Fibroblast of gingiva (primary cell): ENCODE measurements around the gene ZFYVE27.

Experiments
- DNase-seq: peaks from one replicate; pipeline ENCODE4 v3.0.0-alpha.2; 2011; ENCODE audit warnings: low read depth

The ZFYVE27 gene

DNA sequence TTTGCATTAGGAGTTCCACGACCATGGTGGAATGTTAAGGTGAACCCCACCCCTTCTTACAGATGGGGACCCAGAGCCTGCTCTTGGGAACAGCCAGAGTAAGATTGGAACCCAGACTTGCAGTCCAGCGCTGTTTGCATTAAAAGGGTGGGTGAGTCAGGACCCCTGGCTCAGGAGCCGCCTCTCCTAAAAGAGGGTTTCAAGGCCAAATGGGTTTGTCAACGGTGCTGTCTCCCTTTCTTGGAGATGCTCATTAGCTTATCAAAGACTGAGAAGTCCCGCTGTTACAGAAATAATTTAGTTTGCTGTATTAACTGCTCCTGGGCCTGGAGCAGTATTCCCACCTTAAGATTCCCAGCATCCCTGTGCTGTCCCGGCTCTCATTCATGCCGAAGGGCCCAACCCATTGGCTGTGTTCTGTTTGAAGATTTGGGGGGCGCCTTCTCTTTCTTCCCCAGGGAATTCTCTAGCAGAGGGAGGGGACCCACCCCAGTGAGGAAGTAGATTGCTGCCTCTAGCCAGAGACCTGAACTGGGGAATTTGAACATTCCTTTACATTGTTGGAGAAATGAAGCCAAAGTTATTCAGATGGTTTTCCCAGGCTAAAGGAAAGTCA, 21.6 kb upstream of the ZFYVE27 start:
- no peak for DNase-seq

DNA sequence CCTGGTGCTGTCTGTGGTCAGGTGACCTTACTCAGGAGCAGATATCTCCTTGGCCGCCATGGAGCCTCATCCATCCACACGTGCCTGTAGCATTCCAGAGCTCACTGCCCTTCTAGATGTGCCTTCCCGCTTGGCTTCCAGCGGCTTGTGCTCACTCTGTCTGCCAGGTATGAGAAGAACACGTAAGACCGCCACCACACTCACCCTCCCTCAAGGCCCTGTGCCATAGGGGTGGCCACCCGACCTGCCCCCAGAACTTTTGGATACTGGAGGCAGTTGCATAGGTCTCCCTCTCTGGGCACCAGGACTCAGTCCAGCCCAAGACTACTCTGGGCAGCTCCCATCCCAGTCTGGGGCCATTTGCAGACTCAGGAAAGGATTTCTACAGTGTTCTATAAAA, 19.3 kb upstream of the ZFYVE27 start:
- no peak for DNase-seq

DNA sequence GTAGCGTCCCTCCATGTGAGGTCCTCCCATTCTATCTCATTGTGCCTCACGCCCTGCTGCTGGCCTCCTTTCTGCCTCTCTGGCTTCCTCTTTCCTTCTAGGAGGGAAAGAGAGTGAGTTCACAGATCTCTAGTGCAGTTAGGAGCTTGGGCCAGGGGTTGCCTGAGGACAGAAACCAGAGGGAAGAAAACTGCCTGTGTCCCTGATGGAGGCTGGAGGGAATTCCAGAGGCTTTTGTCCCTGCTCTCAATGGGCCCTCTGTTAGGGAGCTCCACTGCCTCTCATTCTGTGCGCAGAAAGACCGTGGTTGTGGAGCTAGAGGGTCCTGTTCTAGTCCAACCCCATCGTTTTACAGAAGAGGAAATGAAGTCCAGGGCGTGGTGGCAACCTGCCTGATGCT, 18.8 kb upstream of the ZFYVE27 start:
- DNase-seq: no peak

DNA sequence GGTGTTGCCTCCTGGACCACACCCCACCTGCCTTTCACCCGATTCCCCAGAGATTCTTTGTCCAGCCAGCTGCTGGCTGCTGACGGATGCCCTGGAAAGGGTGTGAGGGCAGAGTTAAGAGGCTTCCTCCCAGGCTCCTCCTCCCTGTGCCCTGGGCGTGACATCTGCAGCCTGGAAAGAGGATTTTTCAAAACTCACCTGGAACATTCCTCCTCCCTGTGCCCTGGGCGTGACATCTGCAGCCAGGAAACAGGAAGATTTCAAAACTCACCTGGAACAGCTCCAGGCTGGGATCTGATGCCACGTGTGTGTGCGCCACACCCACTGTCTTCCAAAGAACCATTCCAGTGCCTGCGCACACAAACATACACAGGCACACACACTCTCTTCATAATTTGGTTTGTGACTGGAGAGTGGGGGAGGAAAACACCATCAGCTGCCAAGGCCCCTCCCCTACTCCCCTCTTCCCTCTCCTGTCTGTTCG, 18.2 kb upstream of the ZFYVE27 start:
- peak; percentile 45 for DNase-seq

DNA sequence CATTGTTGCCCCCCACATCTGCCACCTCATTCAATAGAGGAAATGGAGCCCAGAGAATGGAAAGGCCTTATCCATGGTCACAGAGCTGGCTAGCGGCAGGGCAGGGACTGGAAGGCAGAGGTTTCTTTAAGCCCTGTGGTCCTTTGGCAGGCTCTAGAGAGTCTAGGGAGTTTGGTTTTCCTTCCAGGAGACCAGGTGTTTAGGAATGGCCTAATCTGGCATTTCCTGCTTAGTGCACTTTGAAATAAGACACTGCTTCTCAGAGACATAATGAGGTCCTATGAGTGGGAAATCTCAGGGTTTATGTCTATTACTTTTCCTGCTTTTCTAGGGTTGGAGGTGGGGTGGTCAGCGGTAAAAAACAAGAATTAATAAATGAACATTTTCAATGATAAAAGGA, 17.3 kb upstream of the ZFYVE27 start:
- DNase-seq: no peak

DNA sequence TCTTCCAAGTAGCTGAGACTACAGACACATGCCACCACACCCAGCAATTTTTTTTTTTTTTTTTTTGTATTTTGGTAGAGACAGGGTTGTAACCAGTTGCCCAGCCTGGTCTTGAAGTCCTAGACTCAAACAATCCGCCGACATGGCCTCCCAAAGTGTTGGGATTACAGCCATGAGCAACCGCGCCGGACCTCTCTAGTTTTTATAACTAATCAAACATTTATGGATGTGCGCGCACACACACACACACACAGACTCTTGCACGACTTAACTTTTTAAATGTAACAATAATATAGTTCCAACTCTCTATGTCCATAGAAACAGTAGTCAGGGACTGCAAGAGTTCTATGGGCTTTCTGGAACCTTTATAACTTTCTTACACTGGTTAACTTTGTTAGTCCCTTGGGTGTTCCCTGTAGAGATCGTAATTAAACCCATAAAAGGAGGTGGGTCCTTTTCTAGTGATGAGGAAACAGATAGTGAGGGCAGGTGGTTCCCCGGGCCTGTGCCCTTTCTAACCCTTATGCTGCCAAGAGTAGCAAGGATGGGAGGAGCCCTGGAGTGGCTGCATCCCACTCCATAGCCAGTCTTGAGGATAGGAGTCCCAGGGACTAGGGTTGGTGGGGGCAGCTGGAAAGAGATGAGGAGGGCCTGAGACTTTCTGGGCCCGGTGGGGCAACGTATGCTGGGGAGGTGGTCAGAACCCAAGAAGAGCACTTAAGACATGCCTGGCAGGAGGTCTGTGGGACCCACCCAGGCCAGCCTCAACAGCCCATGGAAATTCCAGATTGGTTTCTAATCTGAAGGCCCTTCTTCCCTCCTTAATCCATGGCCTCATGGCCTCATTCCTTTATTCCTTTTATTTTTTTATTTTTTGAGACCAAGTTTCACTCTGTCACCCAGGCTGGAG, 14.8 kb upstream of the ZFYVE27 start:
- DNase-seq: no peak

DNA sequence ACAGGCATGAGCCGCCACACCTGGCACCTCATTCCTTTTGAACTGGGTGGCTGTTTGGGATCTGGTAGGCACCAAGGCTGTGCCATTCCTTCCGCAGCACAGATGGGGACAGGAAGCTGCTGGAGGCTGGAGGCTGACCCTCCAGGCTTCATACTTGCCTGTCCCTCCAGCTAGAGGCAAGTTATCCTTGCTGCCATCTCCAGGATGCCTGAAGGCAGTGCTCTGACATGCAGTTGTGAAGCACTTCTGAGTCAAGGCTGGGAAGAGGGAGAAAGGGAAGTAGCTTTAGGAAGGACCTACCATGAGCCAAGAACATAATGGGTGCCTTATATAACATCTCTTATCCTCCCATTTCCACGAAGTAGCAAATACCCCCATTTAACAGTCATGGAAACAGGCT, 13.9 kb upstream of the ZFYVE27 start:
- no peak for DNase-seq

DNA sequence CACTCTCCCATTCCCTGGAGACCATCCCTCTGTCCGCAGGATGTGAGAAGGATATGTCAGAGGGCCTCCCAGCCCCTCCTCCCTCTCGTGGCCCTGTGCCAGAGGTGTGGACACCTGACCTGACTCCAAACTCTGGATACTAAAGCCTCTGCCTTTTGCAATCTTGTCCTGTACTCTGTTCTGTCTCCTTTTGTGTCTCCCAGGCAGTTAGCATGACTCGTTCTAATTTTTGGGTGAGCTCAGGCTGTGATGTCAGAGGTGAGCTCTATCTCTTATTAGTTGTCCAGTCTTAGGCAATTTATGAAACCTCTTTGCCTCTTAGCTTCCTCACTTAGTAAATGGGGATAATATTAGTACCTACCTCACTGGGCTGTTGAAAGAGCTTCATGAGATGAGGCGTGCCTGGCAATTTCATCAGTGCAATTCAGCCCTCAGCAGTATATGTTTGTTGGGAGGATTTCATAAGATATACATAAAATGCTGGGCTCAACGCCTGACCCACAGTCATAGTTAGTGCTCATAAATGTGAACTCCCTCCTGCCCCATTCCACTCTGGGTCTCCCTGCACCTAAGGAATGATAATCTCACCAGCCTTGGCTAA, 12.5 kb upstream of the ZFYVE27 start:
- peak; percentile 53 for DNase-seq

DNA sequence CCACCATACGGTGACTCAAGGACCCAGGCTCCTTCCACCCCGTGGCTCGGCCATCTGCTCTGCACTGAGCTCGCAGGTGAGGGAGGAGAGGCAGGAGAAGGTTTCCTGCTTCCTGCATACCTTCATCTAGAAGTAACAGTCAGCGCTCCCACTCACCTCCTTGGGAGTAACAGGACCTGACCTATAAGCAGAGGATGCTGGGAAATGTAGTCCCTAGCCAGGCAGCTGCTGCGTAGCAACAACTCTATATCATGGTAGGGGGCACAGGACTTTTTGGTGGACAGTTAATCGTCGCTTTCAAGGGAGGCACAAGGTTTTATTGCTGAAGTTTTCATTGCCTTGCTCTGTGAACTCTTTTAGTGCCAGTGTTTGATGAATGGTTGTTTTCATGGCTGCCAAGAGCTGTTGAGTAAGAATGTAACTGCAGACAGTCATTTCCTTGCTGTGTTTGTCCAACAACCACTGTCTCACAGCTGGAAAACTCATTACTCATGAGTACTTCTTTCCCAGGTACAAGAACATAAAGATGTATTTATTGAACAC, 10.2 kb upstream of the ZFYVE27 start:
- peak; percentile 54 for DNase-seq

DNA sequence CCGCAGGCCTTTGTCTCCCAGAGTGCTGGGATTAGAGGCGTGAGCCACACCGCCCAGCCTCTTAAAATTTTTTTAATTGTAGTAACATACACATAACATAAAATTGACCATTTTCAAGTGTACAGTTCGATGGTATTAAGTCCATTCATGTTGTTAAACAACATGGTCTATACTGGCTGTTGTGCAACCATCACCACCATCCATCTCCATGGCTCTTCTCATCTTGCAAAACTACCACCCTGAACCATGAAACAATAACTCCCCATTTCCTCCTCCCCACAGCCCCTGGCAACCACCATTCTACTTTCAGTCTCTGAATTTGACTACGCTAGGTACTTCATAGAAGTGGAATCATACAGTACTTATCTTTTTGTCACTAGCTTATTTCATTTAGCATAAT, 7.9 kb upstream of the ZFYVE27 start:
- DNase-seq: no peak

DNA sequence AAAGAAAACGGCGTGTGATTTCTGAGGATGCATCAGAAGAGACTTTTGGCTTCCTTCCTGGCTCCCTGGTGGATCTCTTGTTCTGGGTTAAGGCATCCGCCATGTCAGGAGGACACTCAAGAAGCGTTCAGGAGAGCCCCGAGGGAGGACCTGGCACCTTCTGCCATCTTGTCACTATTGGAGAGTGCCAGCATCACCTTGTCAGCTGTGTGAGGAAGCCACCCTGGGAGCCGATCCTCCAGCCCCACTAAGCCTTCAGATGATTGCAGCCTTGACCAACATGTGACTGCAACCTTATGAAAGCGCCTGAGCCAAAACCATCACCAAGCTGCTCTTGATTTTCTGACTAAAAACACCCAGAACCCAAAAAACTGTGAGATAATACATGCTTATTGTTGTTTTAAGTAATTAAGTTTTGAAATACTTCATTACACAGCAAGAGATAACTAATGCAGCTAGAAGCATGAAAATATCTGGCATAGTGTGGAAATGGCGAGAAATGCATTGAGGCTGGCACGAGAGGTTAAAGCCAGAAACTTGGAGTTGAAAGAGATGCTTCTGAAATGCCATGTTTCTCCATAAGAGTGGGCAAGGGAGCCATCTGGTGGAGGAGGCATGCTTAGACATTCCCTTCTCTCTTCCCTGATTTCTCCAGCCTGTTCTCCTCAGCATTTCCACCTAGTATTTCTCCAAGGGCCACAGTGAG, 5.4 kb upstream of the ZFYVE27 start:
- peak; percentile 67 for DNase-seq

DNA sequence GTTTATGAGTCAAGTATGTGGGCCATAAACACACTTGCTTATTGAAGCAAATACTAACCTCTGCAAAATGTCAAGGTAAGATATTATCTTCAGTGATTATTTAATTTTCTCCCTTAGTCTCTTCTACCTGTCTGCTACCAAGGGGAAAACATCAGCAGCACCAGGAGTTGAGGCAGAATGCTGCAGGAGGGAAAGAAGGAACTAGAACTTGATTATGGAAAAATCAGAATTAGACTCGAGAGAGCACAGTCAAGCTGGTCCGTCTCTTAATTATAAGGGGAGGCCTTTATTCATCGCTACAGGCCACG, 4.9 kb upstream of the ZFYVE27 start:
- no peak for DNase-seq

DNA sequence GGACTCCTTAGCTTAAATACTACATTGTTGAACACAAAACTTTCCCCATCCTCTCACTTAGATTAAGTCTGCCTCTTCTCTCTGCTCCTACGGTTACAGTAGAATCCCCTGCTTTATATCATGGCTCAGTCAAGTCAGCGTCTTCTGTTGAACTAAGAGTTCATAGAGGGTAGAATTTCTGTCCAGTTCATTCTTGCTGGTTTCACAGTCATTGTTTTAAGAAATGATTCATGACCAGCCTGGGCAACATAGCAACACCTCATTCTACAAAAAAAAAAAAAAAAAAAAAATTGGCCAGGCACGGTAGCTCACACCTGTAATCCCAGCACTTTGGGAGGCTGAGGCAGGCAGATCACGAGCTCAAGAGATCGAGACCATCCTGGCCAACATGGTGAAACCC, 3.7 kb upstream of the ZFYVE27 start:
- DNase-seq: no peak

DNA sequence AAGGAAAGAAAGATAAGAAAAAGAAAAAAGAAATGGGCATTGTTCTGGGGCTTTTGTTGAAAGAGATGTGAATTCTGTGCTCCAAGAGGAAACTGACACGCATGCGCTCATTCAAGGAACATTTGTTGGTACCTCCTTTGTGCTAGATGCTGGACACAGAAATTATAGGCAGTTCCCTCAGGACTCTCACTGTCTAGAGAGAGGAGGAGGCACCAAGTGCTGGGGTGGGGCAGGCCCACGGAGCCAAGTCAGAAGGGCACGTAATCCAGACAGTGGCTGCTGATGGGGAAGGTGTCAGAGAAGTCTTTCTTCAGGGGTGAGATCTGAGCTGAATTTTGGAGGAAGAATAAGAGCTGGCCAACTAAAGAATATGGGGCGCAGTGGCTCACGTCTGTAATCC, 2.9 kb upstream of the ZFYVE27 start:
- no peak for DNase-seq

DNA sequence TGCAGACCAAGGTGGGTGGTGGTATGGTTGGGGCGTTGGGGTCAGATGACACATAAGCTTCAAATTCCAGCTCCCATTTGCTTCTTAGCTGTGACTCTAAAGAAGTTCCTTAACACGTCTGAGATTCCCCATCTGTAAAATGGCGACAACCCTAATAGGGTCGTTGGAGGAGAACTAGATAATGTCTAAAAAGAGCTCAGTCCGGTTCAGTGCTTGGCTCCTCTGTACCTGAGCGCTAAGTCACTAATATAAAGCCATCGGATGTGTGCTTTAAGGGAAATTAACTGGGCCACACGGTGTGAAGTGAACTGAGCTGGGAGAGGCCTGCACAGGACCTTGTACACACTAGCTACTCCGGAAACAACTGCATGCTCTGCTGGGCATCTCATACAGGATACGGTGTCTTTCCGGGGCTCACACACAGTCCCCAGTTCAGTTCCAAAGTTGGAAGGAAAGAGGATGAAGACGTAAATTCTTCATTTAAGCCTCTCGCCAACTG, 476 bp upstream of the ZFYVE27 start:
- no peak for DNase-seq

DNA sequence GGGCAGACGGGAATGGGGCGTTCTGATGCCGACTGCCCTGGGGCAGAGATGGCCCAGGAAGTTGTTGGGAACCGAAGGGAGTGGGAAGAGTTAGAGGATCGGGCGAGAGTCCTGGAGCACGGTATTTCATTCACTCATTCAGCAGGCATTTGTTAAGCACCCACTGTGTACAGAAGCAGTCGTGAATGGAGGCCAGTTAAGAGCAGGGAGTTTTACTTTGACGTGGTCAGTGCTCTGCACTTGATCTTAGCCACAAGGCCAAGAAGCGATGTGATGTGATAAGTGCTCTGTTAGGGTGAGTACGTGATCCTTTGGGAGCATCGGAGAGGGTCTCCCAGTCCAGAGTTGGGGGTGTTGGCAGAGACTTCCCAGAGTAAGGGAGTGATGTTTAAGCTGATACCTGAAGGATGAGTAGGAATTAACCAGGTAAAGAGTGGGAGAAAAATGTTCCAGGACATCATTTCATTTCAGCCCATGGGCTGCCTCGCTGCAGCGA, 890 bp downstream of the ZFYVE27 start:
- DNase-seq: no peak

DNA sequence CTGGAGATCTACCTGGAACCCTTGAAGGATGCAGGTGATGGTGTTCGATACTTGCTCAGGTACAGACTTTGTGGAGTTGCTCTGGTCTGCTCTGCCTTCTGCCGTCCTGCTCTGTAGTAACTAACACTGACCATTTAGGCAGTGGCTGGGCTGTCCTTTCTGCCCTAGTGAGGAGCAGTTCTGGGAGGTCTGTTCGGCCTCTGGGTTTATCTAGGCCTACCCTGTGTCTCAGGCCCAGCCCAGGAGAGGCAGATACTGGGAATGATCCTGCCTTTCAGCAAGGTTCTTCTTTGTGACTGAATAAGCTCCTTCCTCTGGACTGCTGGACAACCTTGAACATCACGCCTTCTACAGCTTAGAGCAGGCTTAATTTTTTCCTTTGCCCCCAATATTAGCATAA, 1.7 kb downstream of the ZFYVE27 start:
- no peak for DNase-seq

DNA sequence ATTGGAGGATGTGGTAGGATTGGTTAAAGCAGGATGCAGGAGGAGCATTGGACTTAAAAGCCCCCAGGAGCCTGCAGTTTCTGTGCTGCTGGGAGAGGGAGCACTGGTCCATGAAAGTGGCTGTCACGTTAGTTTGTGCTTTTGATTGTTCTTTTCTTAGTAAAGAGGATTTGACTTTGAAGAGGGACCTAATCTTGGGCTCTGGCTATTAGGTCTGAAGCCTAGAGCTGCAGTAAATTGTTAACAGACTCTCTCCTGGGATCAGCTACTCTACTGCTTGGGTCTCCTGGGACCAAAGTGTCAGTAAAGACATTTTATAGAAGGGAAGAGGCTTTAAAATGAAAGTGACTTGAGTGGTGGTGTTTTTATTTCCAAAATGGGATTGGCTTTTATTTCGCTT, 3.7 kb downstream of the ZFYVE27 start:
- no peak for DNase-seq

DNA sequence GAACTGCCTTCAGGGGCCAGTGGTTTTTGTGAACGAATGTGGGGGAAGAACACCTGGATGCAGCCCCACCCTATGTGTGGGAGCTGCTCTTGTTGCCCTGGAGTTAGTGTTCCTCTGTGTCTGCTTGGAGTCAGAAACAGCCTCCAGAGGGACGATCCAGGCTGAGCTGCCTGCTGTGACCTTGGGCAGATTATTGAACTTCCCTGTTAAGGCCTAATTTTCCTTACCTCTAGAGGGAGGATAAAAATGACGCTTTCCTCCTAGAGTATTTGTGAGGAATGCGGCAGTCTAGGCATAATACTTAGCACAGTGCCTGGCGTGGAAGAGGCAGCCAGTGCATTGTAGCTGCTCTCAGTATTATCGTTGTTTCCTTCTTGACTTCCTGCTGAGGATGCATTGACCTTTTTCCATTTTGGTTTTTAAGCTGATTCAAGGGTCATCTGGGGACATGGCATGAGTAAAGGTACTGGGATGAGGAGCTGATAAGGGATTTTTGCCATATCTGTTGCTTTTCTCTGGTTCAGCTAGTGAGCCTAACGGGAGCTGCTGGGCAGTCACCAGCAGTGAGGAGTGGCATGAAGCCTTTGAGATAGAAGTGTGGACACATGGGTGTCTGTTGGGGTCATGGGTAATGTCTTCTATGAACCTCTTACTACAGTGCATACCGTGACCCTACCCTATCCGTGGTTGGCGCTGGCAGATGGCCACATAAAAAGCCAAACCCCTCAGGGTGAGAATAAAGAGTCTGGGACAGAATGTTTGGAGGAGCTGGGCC, 6.4 kb downstream of the ZFYVE27 start:
- no peak for DNase-seq

DNA sequence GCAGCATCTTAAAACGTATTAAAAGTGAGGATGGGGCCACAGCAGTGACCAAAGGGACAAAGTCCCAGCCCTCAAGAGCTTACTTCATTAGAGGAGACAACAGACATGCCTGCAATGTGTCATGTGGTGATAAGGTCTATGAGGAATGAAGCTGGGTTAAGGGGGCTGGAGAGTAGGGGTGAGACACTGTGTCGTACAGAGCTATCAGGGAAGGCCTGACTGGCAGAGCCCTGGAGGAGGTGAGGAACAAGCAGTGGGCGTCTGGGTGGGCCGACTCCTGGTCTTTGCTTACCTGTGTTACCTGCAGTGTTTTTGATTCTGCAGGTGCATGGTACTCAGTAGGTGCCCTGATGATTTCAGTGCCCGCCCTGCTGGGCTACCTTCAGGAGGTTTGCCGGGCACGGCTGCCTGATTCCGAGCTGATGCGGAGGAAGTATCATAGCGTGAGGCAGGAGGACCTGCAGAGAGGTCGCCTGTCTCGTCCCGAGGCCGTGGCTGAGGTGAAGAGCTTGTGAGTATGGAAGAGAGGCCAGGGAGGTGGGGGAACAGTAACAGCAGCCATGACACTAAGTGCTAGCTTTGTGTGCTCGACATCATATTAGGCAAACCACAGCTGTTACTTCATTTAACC, 7.6 kb downstream of the ZFYVE27 start:
- no peak for DNase-seq

DNA sequence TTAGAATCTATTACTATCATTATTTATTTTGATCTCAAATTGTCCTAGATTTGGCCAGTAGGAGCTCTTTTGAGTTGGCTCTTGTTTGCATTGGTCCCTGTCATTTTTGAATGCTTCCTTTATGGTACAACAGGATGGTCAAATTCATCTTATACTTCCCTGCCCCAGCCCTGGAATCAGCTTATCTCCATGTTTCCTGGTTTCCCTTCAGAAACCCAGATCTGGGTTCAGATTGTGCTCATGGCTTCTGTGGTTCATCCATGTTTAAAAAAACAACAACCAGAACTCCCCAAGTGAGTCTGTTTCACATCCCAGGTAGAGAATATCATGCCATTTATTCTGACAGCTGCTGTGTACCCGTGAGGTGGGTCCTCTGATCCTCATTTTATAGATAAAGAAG, 10.6 kb downstream of the ZFYVE27 start:
- DNase-seq: no peak
